GM23248 (cell line): Measurements from ENCODE around the gene TBC1D22A. TPM values are rescaled to one million over a fixed set of nuclear protein-coding genes. Genes with fewer than 3 reads are reported as not detected.

Experiments used
- DNase-seq: peaks from one replicate; pipeline ENCODE4 v3.0.0-alpha.2; 2015
- H2AFZ ChIP-seq: fragments of 200-600 bp; sonication (generic); 2 replicates; pipeline ENCODE4 v1.6.1; 2016; ENCODE audit warnings: antibody characterized with exemption
- H3F3A ChIP-seq: fragments of 200-600 bp; sonication (generic); 2 replicates; pipeline ENCODE4 v1.6.1; 2016; ENCODE audit warnings: mild to moderate bottlenecking, antibody characterized with exemption, mixed run types; ENCODE audit not compliant: insufficient read depth
- H3K27ac ChIP-seq: fragments of 200-600 bp; sonication (generic); 2 replicates; pipeline ENCODE4 v1.5.1; 2016; ENCODE audit warnings: mild to moderate bottlenecking
- H3K27me3 ChIP-seq: fragments of 200-600 bp; sonication (generic); replicated peaks from 2 replicates; pipeline ENCODE4 v1.6.1; 2016; ENCODE audit warnings: mild to moderate bottlenecking; ENCODE audit not compliant: insufficient read depth
- H3K36me3 ChIP-seq: fragments of 200-600 bp; sonication (generic); 2 replicates; pipeline ENCODE4 v1.6.1; 2016; ENCODE audit warnings: low read depth, mild to moderate bottlenecking
- H3K4me1 ChIP-seq: fragments of 200-600 bp; sonication (generic); 2 replicates; pipeline ENCODE4 v1.6.1; 2016; ENCODE audit warnings: mild to moderate bottlenecking; ENCODE audit not compliant: insufficient read depth
- H3K4me2 ChIP-seq: fragments of 200-600 bp; sonication (generic); one replicate; pipeline ENCODE4 v1.6.1; 2016; ENCODE audit warnings: mild to moderate bottlenecking; ENCODE audit not compliant: unreplicated experiment
- H3K4me3 ChIP-seq: fragments of 200-600 bp; sonication (generic); 2 replicates; pipeline ENCODE4 v1.5.1; 2016; ENCODE audit warnings: mild to moderate bottlenecking
- H3K79me2 ChIP-seq: fragments of 200-600 bp; sonication (generic); 2 replicates; pipeline ENCODE4 v1.6.1; 2016; ENCODE audit warnings: mild to moderate bottlenecking; ENCODE audit not compliant: insufficient read depth
- H3K9ac ChIP-seq: fragments of 200-600 bp; sonication (generic); 2 replicates; pipeline ENCODE4 v1.6.1; 2016; ENCODE audit warnings: mild to moderate bottlenecking
- H3K9me2 ChIP-seq: fragments of 200-600 bp; sonication (generic); 2 replicates; pipeline ENCODE4 v1.6.1; 2016; ENCODE audit warnings: mixed run types, mild to moderate bottlenecking, moderate library complexity; ENCODE audit not compliant: insufficient read depth
- H3K9me3 ChIP-seq: fragments of 200-600 bp; sonication (generic); one replicate; pipeline ENCODE4 v1.6.1; 2017; ENCODE audit warnings: low read depth
- H4K20me1 ChIP-seq: fragments of 200-600 bp; sonication (generic); 2 replicates; pipeline ENCODE4 v1.6.0; 2016; ENCODE audit not compliant: insufficient read depth
- EZH2 ChIP-seq: fragments of 200-600 bp; sonication (generic); IDR thresholded peaks from 2 replicates; pipeline ENCODE4 v1.6.1; 2018; ENCODE audit warnings: antibody characterized with exemption, mild to moderate bottlenecking; ENCODE audit not compliant: insufficient read depth, poor library complexity, severe bottlenecking
- EZH2phosphoT487 ChIP-seq: fragments of 200-600 bp; sonication (generic); IDR thresholded peaks from 2 replicates; pipeline ENCODE4 v1.6.1; 2018; ENCODE audit warnings: antibody characterized with exemption, moderate library complexity, mild to moderate bottlenecking, low read depth; ENCODE audit not compliant: insufficient read depth
- WGBS, 2 experiments: methylation state at CpG; one replicate each; pipeline ENCODE4 v1.1.6; 2015 to 2017; ENCODE audit warnings: low lambda C conversion rate in 2 of 2, low coverage in 1 of 2; ENCODE audit errors: missing lambda C conversion rate in 2 of 2; 5-methylcytosine and 5-hydroxymethylcytosine counted together
- in situ Hi-C: fragments of 300-500 bp; cut with MboI; formaldehyde crosslinking; loops from 2 replicates; pipeline ENCODE4 v1.15.0; 2020
- polyA plus RNA-seq: library from polyadenylated mRNA; unstranded; fragments of >200 nt; fragmentation: Nextera tagmentation; extraction: Ambion mirVana; gene quantifications from 2 replicates; pipeline ENCODE4 v1.2.1, GENCODE V29; 2016
- total RNA-seq: library from RNA; depleted of rRNA; stranded (reverse); fragments of >200 nt; shearing (Covaris generic); gene quantifications from 2 replicates; pipeline ENCODE4 v1.2.3, GENCODE V29; 2014

TBC1D22A gene
- total and polyA plus RNA-seq, 2 experiments from 2014 or later, result 12.3 to 16.9 TPM

DNA sequence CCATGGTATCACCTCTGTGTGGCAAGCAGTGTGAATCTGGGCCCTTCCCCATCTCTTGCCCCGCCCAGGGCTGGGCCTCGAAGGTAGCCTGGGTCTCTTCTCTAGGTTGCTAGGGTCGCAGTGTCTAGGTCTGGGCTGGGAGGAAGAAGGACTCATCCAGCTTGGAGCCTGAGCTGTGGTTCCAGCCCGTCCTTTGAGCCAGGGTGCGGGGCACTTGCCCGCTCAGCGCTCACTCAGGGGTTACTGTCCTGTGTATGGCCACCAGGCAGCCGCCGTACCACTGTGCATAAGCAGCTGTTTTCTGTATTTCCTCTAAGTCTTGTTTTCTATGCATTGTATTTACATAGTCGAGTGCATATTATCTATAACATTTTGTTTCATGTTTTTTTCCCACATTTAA, 160.9 kb downstream of the TBC1D22A start:
- Histone ChIP-seq H2AFZ (no peak overlapping the region), H3K79me2 (no peaks in the 10 kb centered on the region), H3K27me3 (no peaks in the 10 kb centered on the region), H3K4me2 (no peak overlapping the region), H3K9me2 (no peaks in the 10 kb centered on the region), H3K4me1 (no peaks in the 10 kb centered on the region), H3K9ac (no peak overlapping the region), H3K4me3 (no peak overlapping the region), H3K36me3 (no peaks in the 10 kb centered on the region; the same call in 1 of the 2 replicates), H4K20me1 (no peaks in the 10 kb centered on the region), H3K9me3 (no peaks in the 10 kb centered on the region), H3K27ac (no peak overlapping the region), H3F3A (no peaks in the 10 kb centered on the region)
- DNase-seq, result no peak
- in situ Hi-C loops, result no loop called here
- TF ChIP-seq EZH2phosphoT487 (no peak), EZH2 (no peak)
- WGBS, 2 experiments, result 98% methylated on average over 10 of the region's 10 CpGs

DNA sequence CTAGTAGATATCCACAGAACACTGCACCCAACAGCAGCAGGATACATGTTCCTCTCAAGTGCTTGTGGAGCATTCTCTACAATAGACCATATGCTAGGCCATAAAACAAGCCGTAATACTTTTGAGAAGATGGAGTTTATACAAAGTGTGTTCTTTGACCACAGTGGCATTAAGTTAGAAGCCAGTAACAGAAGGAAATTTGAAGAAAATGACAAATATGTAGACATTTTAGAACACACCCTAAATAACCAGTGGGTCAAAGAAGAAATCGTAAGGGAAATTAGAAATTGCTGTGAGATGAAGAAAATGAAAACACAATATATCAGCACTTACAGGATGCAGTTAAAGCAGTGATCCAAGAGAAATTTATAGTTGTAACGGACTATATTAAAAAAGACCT, 163.4 kb downstream of the TBC1D22A start:
- whole genome bisulfite sequencing, 2 experiments, result 63 to 68% methylated on average over 3 of the region's 3 CpGs

DNA sequence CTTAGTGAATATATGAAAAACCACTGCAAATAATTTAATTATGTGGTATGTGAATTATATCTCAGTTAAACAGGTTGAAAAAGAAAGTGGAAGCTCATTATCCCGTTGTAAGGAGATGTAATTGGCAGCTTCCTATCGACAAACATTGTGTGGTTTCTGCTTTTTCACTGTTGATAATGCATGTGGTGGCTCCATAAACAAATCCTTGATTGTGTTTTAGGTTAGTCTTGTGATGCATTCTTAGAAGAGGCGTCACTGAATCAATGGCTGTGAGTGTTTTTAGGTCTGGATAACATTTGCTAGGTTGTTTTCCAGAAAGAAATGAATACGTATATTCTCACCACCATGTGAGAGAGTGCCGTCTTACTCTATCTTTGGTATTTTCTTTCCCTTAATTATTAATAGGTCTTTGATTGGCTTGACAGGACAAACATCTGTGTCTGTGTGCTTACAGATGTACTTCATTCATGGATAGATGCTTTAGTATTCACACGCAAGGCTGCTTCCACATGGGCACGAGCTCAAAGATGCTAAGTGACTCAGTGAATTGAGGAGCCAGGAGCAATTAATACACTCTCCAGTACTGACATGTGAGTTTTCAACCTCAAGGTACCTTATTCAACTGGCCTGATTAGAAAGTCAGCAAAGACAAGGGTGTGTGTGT, 166.7 kb downstream of the TBC1D22A start:
- Histone ChIP-seq H3K4me1 (no peaks in the 10 kb centered on the region), H3K4me2 (no peak overlapping the region), H3K27ac (no peak overlapping the region), H3K36me3 (no peaks in the 10 kb centered on the region), H3F3A (0 out of 2 replicates have a peak, but pooled peaks cover 4% of the 10 kb centered on the region), H3K9me3 (no peaks in the 10 kb centered on the region), H3K9ac (no peak overlapping the region), H3K4me3 (no peak overlapping the region), H2AFZ (no peak overlapping the region), H3K9me2 (no peaks in the 10 kb centered on the region), H4K20me1 (no peaks in the 10 kb centered on the region), H3K79me2 (no peaks in the 10 kb centered on the region), H3K27me3 (no peaks in the 10 kb centered on the region)
- DNase-seq, result no peak
- in situ Hi-C loops, result no loop called here
- TF ChIP-seq EZH2 (no peak), EZH2phosphoT487 (no peak)
- 84% methylated on average over 7 of the region's 7 CpGs for WGBS, 2 experiments

More for the DNA sequence above, 163.4 kb downstream of the TBC1D22A start:
- no peak for DNase-seq
- in situ Hi-C loops, result no loop called here
- Histone ChIP-seq H3K27me3 (no peaks in the 10 kb centered on the region), H3K27ac (no peak overlapping the region), H3K9ac (no peak overlapping the region), H3K79me2 (no peaks in the 10 kb centered on the region), H3K4me1 (no peaks in the 10 kb centered on the region), H3F3A (no peaks in the 10 kb centered on the region), H3K36me3 (no peaks in the 10 kb centered on the region), H4K20me1 (no peaks in the 10 kb centered on the region), H3K9me2 (no peaks in the 10 kb centered on the region), H2AFZ (no peak overlapping the region), H3K4me3 (no peak overlapping the region), H3K4me2 (no peak overlapping the region), H3K9me3 (no peaks in the 10 kb centered on the region)
- TF ChIP-seq EZH2phosphoT487, result no peak
- TF ChIP-seq EZH2, result no peak

DNA sequence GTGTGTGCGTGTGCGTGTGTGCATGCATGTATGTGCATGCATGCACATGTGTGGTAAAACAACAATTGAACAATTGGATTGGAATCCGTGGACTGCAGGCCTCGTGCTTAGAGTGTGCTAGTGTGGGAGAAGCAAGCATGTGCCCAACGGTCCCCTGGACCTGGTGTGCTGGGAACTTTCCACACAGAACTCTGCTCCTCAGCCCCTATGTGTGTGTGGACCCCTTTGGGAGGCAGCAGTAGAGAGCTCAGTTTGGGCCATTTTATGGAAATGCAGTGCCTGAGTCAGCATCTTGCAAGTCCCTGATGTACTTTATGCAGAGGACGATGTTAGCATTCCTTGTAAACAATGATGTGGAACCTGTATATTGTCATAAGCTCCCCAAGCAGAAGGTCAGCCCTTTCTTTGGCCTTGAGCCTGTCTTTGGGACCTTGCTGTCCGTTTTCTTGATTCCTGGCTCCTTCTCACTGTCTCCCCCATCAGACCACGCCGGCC, 167.3 kb downstream of the TBC1D22A start:
- no peak overlapping the region for H3K4me2 ChIP-seq
- TF ChIP-seq EZH2 (no peak), EZH2phosphoT487 (no peak)
- no peaks in the 10 kb centered on the region for H3K79me2 ChIP-seq
- H3K9me3 ChIP-seq, result no peaks in the 10 kb centered on the region
- H3K36me3 ChIP-seq, result no peaks in the 10 kb centered on the region
- no peak overlapping the region for H2AFZ ChIP-seq
- 0 out of 2 replicates have a peak, but pooled peaks cover 10% of the 10 kb centered on the region for H3F3A ChIP-seq
- WGBS, 2 experiments, result 91 to 98% methylated on average over 9 of the region's 9 CpGs
- no peak overlapping the region for H3K9ac ChIP-seq
- H4K20me1 ChIP-seq, result no peaks in the 10 kb centered on the region
- H3K4me1 ChIP-seq, result peaks cover 3% of the 10 kb centered on the region
- no peaks in the 10 kb centered on the region for H3K9me2 ChIP-seq
- no peak overlapping the region for H3K27ac ChIP-seq
- H3K4me3 ChIP-seq, result no peak overlapping the region
- no peak for DNase-seq
- in situ Hi-C loops, result no loop called here
- H3K27me3 ChIP-seq, result no peaks in the 10 kb centered on the region
